Left ventricle myocardium inferior (tissue), 1 donor: Measurements from ENCODE around the gene SLC22A23. TPM values are rescaled to one million over a fixed set of nuclear protein-coding genes. Genes with fewer than 3 reads are reported as not detected.
A peak's percentile ranks its signal among the peaks of the same experiment; 100 is the strongest.

ENCODE experiments used
- DNase-seq: peaks from one replicate; pipeline ENCODE4 v3.0.0-alpha.2; 2020
- H3K27ac ChIP-seq: fragments of 200-600 bp; replicated peaks from 2 replicates; pipeline ENCODE4 v1.8.0; 2021
- H3K27me3 ChIP-seq: fragments of 200-600 bp; 2 replicates; pipeline ENCODE4 v1.8.0; 2021; ENCODE audit warnings: low read depth
- H3K36me3 ChIP-seq: fragments of 200-600 bp; 2 replicates; pipeline ENCODE4 v1.8.0; 2021
- H3K4me1 ChIP-seq: fragments of 200-600 bp; 2 replicates; pipeline ENCODE4 v1.8.0; 2021
- H3K4me3 ChIP-seq: fragments of 200-600 bp; 2 replicates; pipeline ENCODE4 v1.8.0; 2021; ENCODE audit warnings: mild to moderate bottlenecking, moderate library complexity
- H3K9me3 ChIP-seq: fragments of 200-600 bp; replicated peaks from 2 replicates; pipeline ENCODE4 v1.8.0; 2021
- CTCF ChIP-seq: fragments of 200-600 bp; IDR thresholded peaks from 2 replicates; pipeline ENCODE4 v1.8.0; 2021; ENCODE audit warnings: antibody characterized with exemption, mild to moderate bottlenecking, borderline replicate concordance
- intact Hi-C: fragments of 100-400 bp; cut with micrococcal nuclease; formaldehyde crosslinking; loops from one replicate; pipeline ENCODE4 v1.11.0; 2022
- total RNA-seq: library from RNA; stranded (reverse); fragmentation: NEBNext Ultra II Directional; extraction: Animal tissue kit (Norgen Biotek cat#: 25700); gene quantifications from one replicate; pipeline ENCODE4 v1.2.1, GENCODE V29; 2021
- donor health status: DM: no; HTN: yes; CAD: no; lungs with severe emphysema.

The SLC22A23 gene
- total RNA-seq, 1 donor from 2014 or later: 7.0 TPM

GRCh38 chr6:3228771-3229565, 227.9 kb downstream of the SLC22A23 start:
- peak overlapping the region; percentile 2 for H3K27ac ChIP-seq
- H3K36me3 ChIP-seq: no peaks in the 10 kb centered on the region
- no peak for DNase-seq
- TF ChIP-seq CTCF: no peak
- no peaks in the 10 kb centered on the region for H3K9me3 ChIP-seq
- H3K27me3 ChIP-seq: peaks cover 82% of the 10 kb centered on the region
- peak overlapping the region; percentile 80 for H3K4me3 ChIP-seq
- H3K4me1 ChIP-seq: peaks cover 60% of the 10 kb centered on the region
- intact Hi-C loops: no loop called here

- H3K9me3 ChIP-seq: no peaks in the 10 kb centered on the region
- peaks cover 74% of the 10 kb centered on the region for H3K27me3 ChIP-seq
- intact Hi-C loops: no loop called here
- TF ChIP-seq CTCF: no peak
- H3K36me3 ChIP-seq: no peaks in the 10 kb centered on the region
- H3K4me1 ChIP-seq: peaks cover 60% of the 10 kb centered on the region
- DNase-seq: no peak
- no peak overlapping the region for H3K27ac ChIP-seq
- peak overlapping the region; percentile 80 for H3K4me3 ChIP-seq
Observed at GRCh38 chr6:3228046-3228671, 228.7 kb downstream of the SLC22A23 start.

- intact Hi-C loops: no loop called here
- Histone ChIP-seq H3K4me1 (peaks cover 60% of the 10 kb centered on the region), H3K27me3 (peaks cover 68% of the 10 kb centered on the region), H3K4me3 (peak within 1 kb of the TSS; percentile 80), H3K27ac (no peak within 1 kb of the TSS), H3K9me3 (no peaks in the 10 kb centered on the region), H3K36me3 (no peaks in the 10 kb centered on the region)
- DNase-seq: peak; percentile 38
- TF ChIP-seq CTCF: no peak
Observed at GRCh38 chr6:3227363-3228045, 229.3 kb downstream of the SLC22A23 start, which contains the start of gene TUBB2B. Gene TUBB2B, minus strand, starts transcription at chr6:3227653. Its CDS starts 110 bp downstream, at chr6:3227543.

- H3K4me1 ChIP-seq: peaks cover 54% of the 10 kb centered on the region
- no peak for TF ChIP-seq CTCF
- no peaks in the 10 kb centered on the region for H3K9me3 ChIP-seq
- H3K4me3 ChIP-seq: peak overlapping the region; percentile 80
- H3K27me3 ChIP-seq: peaks cover 60% of the 10 kb centered on the region
- H3K27ac ChIP-seq: no peak overlapping the region
- no peak for DNase-seq
- no peaks in the 10 kb centered on the region for H3K36me3 ChIP-seq
- intact Hi-C loops: no loop called here
Observed at GRCh38 chr6:3226481-3227362, 230.1 kb downstream of the SLC22A23 start.

- intact Hi-C loops: no loop called here
- no peak for DNase-seq
- no peak for TF ChIP-seq CTCF
- Histone ChIP-seq H3K27me3 (peaks cover 53% of the 10 kb centered on the region), H3K36me3 (no peaks in the 10 kb centered on the region), H3K9me3 (no peaks in the 10 kb centered on the region), H3K4me3 (no peak overlapping the region), H3K27ac (no peak overlapping the region), H3K4me1 (peaks cover 47% of the 10 kb centered on the region)
Observed at GRCh38 chr6:3226042-3226441, 230.8 kb downstream of the SLC22A23 start.
